Ascending aorta (tissue), 2 donors: ENCODE data around the gene ENO2. TPM values are rescaled to one million over a fixed set of nuclear protein-coding genes. Genes with fewer than 3 reads are reported as not detected.

Experiments used
- DNase-seq, 2 donors: peaks; one replicate each; pipeline ENCODE4 v3.0.0-alpha.2; 2019; ENCODE audit warnings: low spot score in 2 of 2
- H3K27ac ChIP-seq, 2 donors: fragments of 200-600 bp; sonication (generic); one replicate each; pipeline ENCODE4 v1.5.1; 2016 to 2017; ENCODE audit warnings: mild to moderate bottlenecking in 1 of 2
- H3K27me3 ChIP-seq: fragments of 200-600 bp; sonication (generic); one replicate; pipeline ENCODE4 v1.5.1; 2017
- H3K36me3 ChIP-seq, 2 donors: fragments of 200-600 bp; sonication (generic); one replicate each; pipeline ENCODE4 v1.5.1; 2016
- H3K4me1 ChIP-seq, 2 donors: fragments of 200-600 bp; sonication (generic); one replicate each; pipeline ENCODE4 v1.5.1; 2016 to 2017; ENCODE audit warnings: mild to moderate bottlenecking in 1 of 2
- H3K4me3 ChIP-seq, 2 donors: fragments of 200-600 bp; sonication (generic); one replicate each; pipeline ENCODE4 v1.5.1; 2016 to 2017; ENCODE audit warnings: mild to moderate bottlenecking in 1 of 2
- H3K9me3 ChIP-seq, 2 donors: fragments of 200-600 bp; sonication (generic); one replicate each; pipeline ENCODE4 v1.5.1; 2016
- intact Hi-C: fragments of 100-400 bp; cut with DNase I; formaldehyde crosslinking; loops from one replicate; pipeline ENCODE4 v1.15.1; 2023
- total RNA-seq: library from RNA; depleted of rRNA; stranded (reverse); fragments of >200 nt; gene quantifications from one replicate; pipeline ENCODE4 v1.1.0, GENCODE V29; 2016
- TF ChIP-seq, protein P1 (sequence below), 3 experiments: fragments of 200-600 bp in 2 of 3; fragments of 450-650 bp in 1 of 3; sonication (generic) in 2 of 3; IDR thresholded peaks; one replicate each; pipeline ENCODE4 v1.5.1; 2016 to 2019; ENCODE audit warnings: antibody characterized with exemption in 3 of 3, mild to moderate bottlenecking in 1 of 3, moderate library complexity in 1 of 3

Gene ENO2
- total RNA-seq, 1 donor from 2014 or later: 30.3 TPM

- DNase-seq: no peak
Observed at GRCh38 chr12:6909421-6910145, 4.8 kb upstream of the ENO2 start.

GRCh38 chr12:6912164-6912935, 2.0 kb upstream of the ENO2 start:
- Histone ChIP-seq H3K4me1 (peaks cover 4 to 11% of the 10 kb centered on the region in 2 donors), H3K27me3 (no peaks in the 10 kb centered on the region), H3K9me3 (no peaks in the 10 kb centered on the region), H3K4me3 (no peak overlapping the region), H3K27ac (peak overlapping the region in 1 of 2 donors; percentile 40), H3K36me3 (peaks cover 1 to 10% of the 10 kb centered on the region in 2 donors)
- TF ChIP-seq, protein P1, sequence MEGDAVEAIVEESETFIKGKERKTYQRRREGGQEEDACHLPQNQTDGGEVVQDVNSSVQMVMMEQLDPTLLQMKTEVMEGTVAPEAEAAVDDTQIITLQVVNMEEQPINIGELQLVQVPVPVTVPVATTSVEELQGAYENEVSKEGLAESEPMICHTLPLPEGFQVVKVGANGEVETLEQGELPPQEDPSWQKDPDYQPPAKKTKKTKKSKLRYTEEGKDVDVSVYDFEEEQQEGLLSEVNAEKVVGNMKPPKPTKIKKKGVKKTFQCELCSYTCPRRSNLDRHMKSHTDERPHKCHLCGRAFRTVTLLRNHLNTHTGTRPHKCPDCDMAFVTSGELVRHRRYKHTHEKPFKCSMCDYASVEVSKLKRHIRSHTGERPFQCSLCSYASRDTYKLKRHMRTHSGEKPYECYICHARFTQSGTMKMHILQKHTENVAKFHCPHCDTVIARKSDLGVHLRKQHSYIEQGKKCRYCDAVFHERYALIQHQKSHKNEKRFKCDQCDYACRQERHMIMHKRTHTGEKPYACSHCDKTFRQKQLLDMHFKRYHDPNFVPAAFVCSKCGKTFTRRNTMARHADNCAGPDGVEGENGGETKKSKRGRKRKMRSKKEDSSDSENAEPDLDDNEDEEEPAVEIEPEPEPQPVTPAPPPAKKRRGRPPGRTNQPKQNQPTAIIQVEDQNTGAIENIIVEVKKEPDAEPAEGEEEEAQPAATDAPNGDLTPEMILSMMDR (IDR thresholded peaks at IDR 0.05): no peak
- intact Hi-C loops: no loop called here
- DNase-seq: no peak

More at GRCh38 chr12:6909421-6910145, 4.8 kb upstream of the ENO2 start:
- Histone ChIP-seq H3K4me3 (no peak overlapping the region), H3K27me3 (no peaks in the 10 kb centered on the region), H3K4me1 (peaks cover 4 to 5% of the 10 kb centered on the region in 2 donors), H3K27ac (no peak overlapping the region), H3K9me3 (no peaks in the 10 kb centered on the region), H3K36me3 (peaks cover 0 to 4% of the 10 kb centered on the region in 2 donors)
- intact Hi-C loops: no loop called here
- TF ChIP-seq, protein P1 (IDR thresholded peaks at IDR 0.05): no peak

GRCh38 chr12:6914947-6915788, 788 bp downstream of the ENO2 start:
- intact Hi-C loops: no loop called here
- no peak for DNase-seq
- Histone ChIP-seq H3K4me1 (peaks cover 4 to 11% of the 10 kb centered on the region in 2 donors), H3K27me3 (no peaks in the 10 kb centered on the region), H3K4me3 (peak overlapping the region; percentile 81 to 89), H3K27ac (peak overlapping the region; percentile 90 to 94), H3K36me3 (peaks cover 5 to 18% of the 10 kb centered on the region in 2 donors), H3K9me3 (no peaks in the 10 kb centered on the region)
- TF ChIP-seq, protein P1 (IDR thresholded peaks at IDR 0.05): no peak

GRCh38 chr12:6915789-6916285, 1.5 kb downstream of the ENO2 start:
- H3K4me3 ChIP-seq: peak overlapping the region in 1 of 2 donors; percentile 89
- H3K27me3 ChIP-seq: no peaks in the 10 kb centered on the region
- H3K4me1 ChIP-seq: peaks cover 4 to 11% of the 10 kb centered on the region in 2 donors
- peak overlapping the region; percentile 90 to 94 for H3K27ac ChIP-seq
- no peak for DNase-seq
- H3K36me3 ChIP-seq: peaks cover 5 to 18% of the 10 kb centered on the region in 2 donors
- intact Hi-C loops: no loop called here
- H3K9me3 ChIP-seq: no peaks in the 10 kb centered on the region
- TF ChIP-seq, protein P1 (IDR thresholded peaks at IDR 0.05): no peak
